ENCODE measurements around the gene PM20D2. TPM values are rescaled to one million over a fixed set of nuclear protein-coding genes. Genes with fewer than 3 reads are reported as not detected.

PM20D2 gene
- total RNA-seq, 1 experiment from 2014 or later, result 37.3 TPM

DNA sequence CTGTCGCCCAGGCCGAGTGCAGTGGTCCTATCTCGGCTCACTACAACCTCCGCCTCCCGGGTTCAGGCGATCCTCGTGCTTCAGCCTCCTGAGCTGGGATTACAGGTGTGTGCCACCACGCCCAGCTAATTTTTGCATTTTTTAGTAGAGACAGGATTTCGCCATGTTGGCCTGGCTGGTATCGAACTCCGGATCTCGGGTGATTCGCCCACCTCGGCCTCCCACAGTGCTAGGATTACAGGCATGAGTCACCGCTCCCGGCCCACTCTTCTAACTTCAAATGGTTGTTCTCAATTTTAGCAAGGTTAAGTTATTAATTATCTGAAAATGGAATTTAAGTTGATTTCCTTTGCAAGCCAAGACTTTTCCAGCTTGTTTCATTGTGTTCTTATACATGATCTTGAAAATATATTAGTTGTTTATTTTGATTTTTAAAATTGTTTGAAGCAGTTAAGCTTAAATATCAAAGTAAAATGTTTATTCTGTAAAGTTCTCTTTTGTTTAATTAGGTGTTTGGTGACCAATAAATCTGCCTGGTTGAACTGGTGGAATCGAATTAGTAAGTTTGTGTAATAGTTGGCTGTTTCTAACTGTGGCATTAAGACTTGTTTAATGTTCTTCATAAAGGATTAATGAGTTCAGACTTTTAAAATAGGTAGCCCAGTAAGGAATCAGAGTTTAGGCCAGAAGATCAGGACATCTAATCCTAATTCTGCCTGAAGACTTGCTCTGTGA is 2.3 kb downstream of the PM20D2 start:
- H2AFZ ChIP-seq (ENCODE audit: low read length), result no peak overlapping the region
- no peaks in the 10 kb centered on the region for H3K9me2 ChIP-seq (replicated peaks; ENCODE audit: insufficient read depth, low read length)
- H3K9me3 ChIP-seq (ENCODE audit: low read length), result no peaks in the 10 kb centered on the region
- peaks cover 68% of the 10 kb centered on the region for H3K79me2 ChIP-seq (ENCODE audit: low read length)
- peaks cover 26% of the 10 kb centered on the region for H3K4me1 ChIP-seq (ENCODE audit: low read length)
- no peak overlapping the region for H3K9ac ChIP-seq (ENCODE audit: low read length)
- no peaks in the 10 kb centered on the region for H3K27me3 ChIP-seq (ENCODE audit: low read length)
- DNase-seq, result no peak
- no peak overlapping the region for H3K27ac ChIP-seq (ENCODE audit: low read length)
- peak overlapping the region; percentile 87 for H3K4me2 ChIP-seq (ENCODE audit: low read depth, low read length, poor library complexity, severe bottlenecking)
- H3K4me3 ChIP-seq (ENCODE audit: low read length), result peak overlapping the region; percentile 25; the same call in 1 of the 2 replicates
- peaks cover 29% of the 10 kb centered on the region; the same call in 1 of the 2 replicates for H3K36me3 ChIP-seq (ENCODE audit: insufficient read depth, low read length)
- no peaks in the 10 kb centered on the region for H4K20me1 ChIP-seq (ENCODE audit: insufficient read depth, low read depth, low read length)

DNA sequence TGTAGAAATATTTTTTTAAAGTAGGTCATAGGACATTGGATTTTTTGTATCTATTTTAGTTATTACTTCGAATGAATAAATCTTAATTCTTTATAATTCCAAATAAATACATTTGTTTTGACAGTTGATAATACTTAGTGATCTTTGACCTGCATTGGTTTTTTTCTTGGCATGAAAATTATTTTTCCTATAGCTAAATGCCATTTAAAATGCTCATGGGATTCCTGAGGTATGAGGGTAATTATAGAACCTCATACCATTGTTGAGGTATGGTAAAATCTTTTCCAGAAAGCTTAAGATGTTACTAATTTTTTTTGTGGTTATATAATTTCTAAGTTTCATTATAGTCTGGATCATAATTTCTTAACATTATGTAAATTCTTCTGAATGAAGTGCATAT is 8.3 kb downstream of the PM20D2 start:
- DNase-seq, result no peak
- H3K4me1 ChIP-seq (ENCODE audit: low read length), result no peaks in the 10 kb centered on the region; the same call in 1 of the 2 replicates
- H3K79me2 ChIP-seq (ENCODE audit: low read length), result peaks cover 59% of the 10 kb centered on the region
- H3K27ac ChIP-seq (ENCODE audit: low read length), result no peak overlapping the region
- H3K4me3 ChIP-seq (ENCODE audit: low read length), result no peak overlapping the region
- no peak overlapping the region for H3K4me2 ChIP-seq (ENCODE audit: low read depth, low read length, poor library complexity, severe bottlenecking)
- no peaks in the 10 kb centered on the region for H3K27me3 ChIP-seq (ENCODE audit: low read length)
- H3K9me3 ChIP-seq (ENCODE audit: low read length), result no peaks in the 10 kb centered on the region
- no peak overlapping the region for H2AFZ ChIP-seq (ENCODE audit: low read length)
- H3K36me3 ChIP-seq (ENCODE audit: insufficient read depth, low read length), result peaks cover 52% of the 10 kb centered on the region; the same call in 1 of the 2 replicates
- H3K9me2 ChIP-seq (replicated peaks; ENCODE audit: insufficient read depth, low read length), result no peaks in the 10 kb centered on the region
- H3K9ac ChIP-seq (ENCODE audit: low read length), result no peak overlapping the region
- H4K20me1 ChIP-seq (ENCODE audit: insufficient read depth, low read depth, low read length), result no peaks in the 10 kb centered on the region

DNA sequence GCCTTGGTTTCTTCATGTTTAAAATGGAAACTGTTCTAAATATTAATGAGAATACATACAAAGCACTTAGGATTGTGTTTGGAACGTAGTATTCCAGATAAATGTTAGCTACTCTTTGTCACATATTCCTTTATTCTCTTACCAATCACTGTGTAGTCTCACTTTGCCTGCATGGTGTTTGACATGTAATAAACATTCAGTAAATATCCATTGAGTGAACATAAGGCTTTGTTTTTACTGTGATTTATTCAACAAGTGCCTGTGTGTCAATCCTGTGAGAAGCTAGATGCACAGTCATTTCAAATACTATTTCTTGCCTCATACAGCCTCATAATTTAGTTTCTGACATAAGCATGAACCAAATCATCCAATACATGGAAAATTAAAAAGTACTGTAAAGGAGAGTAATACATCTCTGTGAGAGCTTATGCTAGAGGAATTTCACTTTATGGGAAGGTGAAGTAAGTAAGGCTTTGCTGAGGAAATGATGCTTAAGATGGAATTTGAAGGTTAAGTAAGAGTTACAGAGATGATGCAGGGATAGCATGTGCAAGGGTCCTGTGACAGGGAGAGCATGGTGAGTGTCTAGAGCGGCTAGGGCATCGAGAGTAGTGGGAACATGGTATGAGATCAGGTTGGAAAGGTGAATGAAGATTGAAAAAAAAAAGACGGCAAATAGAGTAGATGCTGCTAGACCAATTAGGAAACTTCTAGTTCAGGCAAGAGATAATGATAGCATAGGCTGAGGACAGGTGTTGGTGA is 14.7 kb downstream of the PM20D2 start:
- 0 out of 2 replicates have a peak, but pooled peaks cover 3% of the 10 kb centered on the region for H4K20me1 ChIP-seq (ENCODE audit: insufficient read depth, low read depth, low read length)
- H3K27ac ChIP-seq (ENCODE audit: low read length), result no peak overlapping the region
- peaks cover 7% of the 10 kb centered on the region; the same call in 1 of the 2 replicates for H3K79me2 ChIP-seq (ENCODE audit: low read length)
- H3K4me3 ChIP-seq (ENCODE audit: low read length), result no peak overlapping the region
- H2AFZ ChIP-seq (ENCODE audit: low read length), result no peak overlapping the region
- H3K27me3 ChIP-seq (ENCODE audit: low read length), result no peaks in the 10 kb centered on the region
- H3K9me3 ChIP-seq (ENCODE audit: low read length), result no peaks in the 10 kb centered on the region
- no peak for DNase-seq
- H3K4me1 ChIP-seq (ENCODE audit: low read length), result no peaks in the 10 kb centered on the region
- no peaks in the 10 kb centered on the region for H3K9me2 ChIP-seq (replicated peaks; ENCODE audit: insufficient read depth, low read length)
- no peak overlapping the region for H3K9ac ChIP-seq (ENCODE audit: low read length)
- peaks cover 57% of the 10 kb centered on the region for H3K36me3 ChIP-seq (ENCODE audit: insufficient read depth, low read length)
- no peak overlapping the region for H3K4me2 ChIP-seq (ENCODE audit: low read depth, low read length, poor library complexity, severe bottlenecking)

DNA sequence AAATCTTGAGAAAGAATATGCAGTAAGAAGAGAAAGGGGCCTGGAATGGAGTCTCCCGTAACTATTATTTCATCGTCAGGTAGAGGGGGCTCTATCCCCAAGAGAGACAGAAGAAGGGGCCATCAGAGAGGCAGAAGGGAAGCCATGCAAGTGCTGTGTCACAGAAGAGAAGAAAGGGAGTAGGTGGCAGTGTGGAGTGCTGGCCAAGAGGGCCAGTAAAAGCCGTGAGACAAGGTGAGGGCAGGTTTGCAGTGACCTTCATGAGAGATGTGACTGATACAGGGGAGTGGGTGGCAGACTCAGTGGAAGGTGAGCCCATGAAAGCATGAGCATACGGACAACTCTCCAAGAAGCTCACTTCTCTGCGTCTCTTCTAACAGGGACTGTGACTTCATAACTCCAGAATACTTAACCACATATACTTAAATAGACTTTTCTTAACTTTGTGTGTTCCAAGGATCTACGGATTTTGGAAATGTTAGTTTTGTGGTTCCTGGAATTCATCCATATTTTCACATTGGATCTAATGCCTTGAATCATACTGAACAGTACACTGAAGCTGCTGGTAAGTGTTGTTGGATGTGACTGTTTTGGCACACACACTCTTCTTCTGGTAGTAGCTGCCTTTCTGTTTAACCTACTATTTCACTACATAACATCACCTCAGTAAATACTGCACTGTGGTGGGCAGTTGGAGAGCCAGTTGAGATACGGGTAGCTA is 15.6 kb downstream of the PM20D2 start:
- Histone ChIP-seq H3K79me2 (ENCODE audit: low read length) (peaks cover 2% of the 10 kb centered on the region; the same call in 1 of the 2 replicates), H3K27ac (ENCODE audit: low read length) (no peak overlapping the region), H3K4me2 (ENCODE audit: low read depth, low read length, poor library complexity, severe bottlenecking) (no peak overlapping the region), H3K27me3 (ENCODE audit: low read length) (no peaks in the 10 kb centered on the region), H3K36me3 (ENCODE audit: insufficient read depth, low read length) (peaks cover 58% of the 10 kb centered on the region), H3K4me3 (ENCODE audit: low read length) (no peak overlapping the region), H3K4me1 (ENCODE audit: low read length) (no peaks in the 10 kb centered on the region), H3K9ac (ENCODE audit: low read length) (no peak overlapping the region), H2AFZ (ENCODE audit: low read length) (no peak overlapping the region), H3K9me3 (ENCODE audit: low read length) (no peaks in the 10 kb centered on the region), H3K9me2 (replicated peaks; ENCODE audit: insufficient read depth, low read length) (no peaks in the 10 kb centered on the region), H4K20me1 (ENCODE audit: insufficient read depth, low read depth, low read length) (0 out of 2 replicates have a peak, but pooled peaks cover 3% of the 10 kb centered on the region)
- no peak for DNase-seq

DNA sequence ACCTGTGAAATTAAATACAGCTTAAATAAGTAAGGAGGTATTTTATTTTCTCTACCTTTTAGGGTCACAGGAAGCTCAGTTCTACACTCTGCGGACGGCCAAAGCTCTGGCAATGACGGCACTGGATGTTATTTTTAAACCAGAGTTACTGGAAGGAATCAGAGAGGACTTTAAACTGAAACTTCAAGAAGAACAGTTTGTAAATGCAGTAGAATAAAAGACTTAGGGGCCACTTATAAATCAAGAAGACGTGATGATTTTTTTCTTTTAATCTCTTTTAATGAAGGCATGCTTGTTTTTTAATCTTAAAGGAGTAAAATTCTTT is 16.2 kb downstream of the PM20D2 start:
- Histone ChIP-seq H4K20me1 (ENCODE audit: insufficient read depth, low read depth, low read length) (0 out of 2 replicates have a peak, but pooled peaks cover 3% of the 10 kb centered on the region), H2AFZ (ENCODE audit: low read length) (no peak overlapping the region), H3K4me3 (ENCODE audit: low read length) (no peak overlapping the region), H3K27me3 (ENCODE audit: low read length) (no peaks in the 10 kb centered on the region), H3K4me2 (ENCODE audit: low read depth, low read length, poor library complexity, severe bottlenecking) (no peak overlapping the region), H3K36me3 (ENCODE audit: insufficient read depth, low read length) (peaks cover 56% of the 10 kb centered on the region), H3K79me2 (ENCODE audit: low read length) (no peaks in the 10 kb centered on the region; the same call in 1 of the 2 replicates), H3K27ac (ENCODE audit: low read length) (no peak overlapping the region), H3K4me1 (ENCODE audit: low read length) (no peaks in the 10 kb centered on the region), H3K9ac (ENCODE audit: low read length) (no peak overlapping the region), H3K9me2 (replicated peaks; ENCODE audit: insufficient read depth, low read length) (no peaks in the 10 kb centered on the region), H3K9me3 (ENCODE audit: low read length) (no peaks in the 10 kb centered on the region)
- no peak for DNase-seq

DNA sequence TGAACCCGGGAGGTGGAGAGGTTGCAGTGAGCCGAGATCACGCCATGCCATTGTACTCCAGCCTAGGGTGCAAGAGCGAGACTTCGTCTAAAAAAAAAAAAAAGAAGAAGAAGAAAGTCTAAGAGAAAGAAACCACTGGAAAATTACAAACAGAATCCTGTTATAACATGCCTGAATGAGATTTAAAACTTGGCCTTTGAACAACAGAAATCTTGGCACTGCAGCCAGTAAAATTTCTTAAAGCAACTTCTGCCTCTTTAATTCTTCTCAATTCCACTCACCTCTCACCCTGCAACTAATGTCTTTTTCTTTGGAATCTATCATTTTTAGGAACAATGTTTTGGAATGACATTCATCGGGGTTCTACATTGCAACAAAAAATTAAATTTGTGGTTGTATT is 26.3 kb downstream of the PM20D2 start:
- H3K9me2 ChIP-seq (replicated peaks; ENCODE audit: insufficient read depth, low read length), result no peaks in the 10 kb centered on the region
- H3K27ac ChIP-seq (ENCODE audit: low read length), result no peak overlapping the region
- H3K4me1 ChIP-seq (ENCODE audit: low read length), result no peaks in the 10 kb centered on the region
- no peaks in the 10 kb centered on the region for H3K36me3 ChIP-seq (ENCODE audit: insufficient read depth, low read length)
- no peak overlapping the region for H3K4me2 ChIP-seq (ENCODE audit: low read depth, low read length, poor library complexity, severe bottlenecking)
- H4K20me1 ChIP-seq (ENCODE audit: insufficient read depth, low read depth, low read length), result no peaks in the 10 kb centered on the region
- no peaks in the 10 kb centered on the region for H3K9me3 ChIP-seq (ENCODE audit: low read length)
- no peak overlapping the region for H2AFZ ChIP-seq (ENCODE audit: low read length)
- no peaks in the 10 kb centered on the region for H3K79me2 ChIP-seq (ENCODE audit: low read length)
- no peak overlapping the region for H3K9ac ChIP-seq (ENCODE audit: low read length)
- no peaks in the 10 kb centered on the region for H3K27me3 ChIP-seq (ENCODE audit: low read length)
- no peak overlapping the region for H3K4me3 ChIP-seq (ENCODE audit: low read length)
- no peak for DNase-seq

DNA sequence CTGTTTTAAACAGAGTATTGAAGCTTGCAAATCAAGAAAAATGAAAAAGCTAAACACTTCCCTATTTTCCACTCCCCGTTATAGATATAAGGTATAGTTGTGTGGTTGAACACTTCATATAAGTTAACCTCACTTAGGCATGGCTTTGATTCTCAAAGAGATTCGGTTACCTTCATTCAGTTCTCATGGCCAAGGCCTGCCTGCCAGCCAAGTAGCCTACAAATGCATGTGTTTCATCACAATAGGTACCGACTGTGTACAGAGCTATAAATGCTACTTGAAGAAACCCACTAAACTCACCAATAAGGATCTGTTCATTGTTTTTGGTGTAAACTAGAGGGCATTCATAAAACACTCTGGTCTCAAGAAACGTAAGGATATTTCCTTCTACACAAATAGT is 27.8 kb downstream of the PM20D2 start:
- Histone ChIP-seq H3K79me2 (ENCODE audit: low read length) (no peaks in the 10 kb centered on the region), H3K27me3 (ENCODE audit: low read length) (no peaks in the 10 kb centered on the region), H3K36me3 (ENCODE audit: insufficient read depth, low read length) (no peaks in the 10 kb centered on the region), H3K9ac (ENCODE audit: low read length) (no peak overlapping the region), H3K9me2 (replicated peaks; ENCODE audit: insufficient read depth, low read length) (no peaks in the 10 kb centered on the region), H3K4me2 (ENCODE audit: low read depth, low read length, poor library complexity, severe bottlenecking) (no peak overlapping the region), H3K27ac (ENCODE audit: low read length) (no peak overlapping the region), H3K4me1 (ENCODE audit: low read length) (no peaks in the 10 kb centered on the region), H3K4me3 (ENCODE audit: low read length) (no peak overlapping the region), H4K20me1 (ENCODE audit: insufficient read depth, low read depth, low read length) (no peaks in the 10 kb centered on the region), H3K9me3 (ENCODE audit: low read length) (no peaks in the 10 kb centered on the region), H2AFZ (ENCODE audit: low read length) (no peak overlapping the region)
- no peak for DNase-seq

DNA sequence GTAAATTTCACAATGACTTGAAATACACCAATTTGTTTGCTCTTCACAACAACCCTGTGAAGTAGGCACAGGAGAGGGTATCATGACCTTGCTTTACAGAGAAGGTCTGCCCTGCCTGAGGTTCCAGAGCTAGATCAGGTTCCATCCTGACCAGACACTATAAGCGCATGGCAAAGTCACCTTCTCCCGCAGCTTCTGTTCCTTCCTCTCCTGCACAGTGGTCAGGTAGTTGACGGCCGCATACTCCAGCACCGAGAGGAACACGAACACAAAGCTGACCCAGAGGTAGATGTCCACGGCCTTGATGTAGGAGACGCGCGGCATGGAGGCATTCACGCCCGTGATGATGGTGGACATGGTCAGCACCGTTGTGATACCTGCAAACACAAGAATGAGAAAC is 34.3 kb downstream of the PM20D2 start:
- Histone ChIP-seq H3K4me1 (ENCODE audit: low read length) (no peaks in the 10 kb centered on the region), H3K27me3 (ENCODE audit: low read length) (no peaks in the 10 kb centered on the region), H3K27ac (ENCODE audit: low read length) (no peak overlapping the region), H3K9ac (ENCODE audit: low read length) (no peak overlapping the region), H3K4me3 (ENCODE audit: low read length) (no peak overlapping the region), H3K9me2 (replicated peaks; ENCODE audit: insufficient read depth, low read length) (no peaks in the 10 kb centered on the region), H3K4me2 (ENCODE audit: low read depth, low read length, poor library complexity, severe bottlenecking) (no peak overlapping the region), H4K20me1 (ENCODE audit: insufficient read depth, low read depth, low read length) (no peaks in the 10 kb centered on the region), H3K9me3 (ENCODE audit: low read length) (no peaks in the 10 kb centered on the region), H2AFZ (ENCODE audit: low read length) (no peak overlapping the region), H3K79me2 (ENCODE audit: low read length) (no peaks in the 10 kb centered on the region), H3K36me3 (ENCODE audit: insufficient read depth, low read length) (no peaks in the 10 kb centered on the region)
- no peak for DNase-seq

Data from Karpas-422 (cell line).